ENCODE data around the gene CLIC5. TPM values are rescaled to one million over a fixed set of nuclear protein-coding genes. Genes with fewer than 3 reads are reported as not detected.

Gene CLIC5
- total and polyA plus RNA-seq, 2 of the 8 experiments (the other 6 are each of a cell fraction or from before 2014, with no cell fraction given): 0.12 to 0.15 TPM

DNA sequence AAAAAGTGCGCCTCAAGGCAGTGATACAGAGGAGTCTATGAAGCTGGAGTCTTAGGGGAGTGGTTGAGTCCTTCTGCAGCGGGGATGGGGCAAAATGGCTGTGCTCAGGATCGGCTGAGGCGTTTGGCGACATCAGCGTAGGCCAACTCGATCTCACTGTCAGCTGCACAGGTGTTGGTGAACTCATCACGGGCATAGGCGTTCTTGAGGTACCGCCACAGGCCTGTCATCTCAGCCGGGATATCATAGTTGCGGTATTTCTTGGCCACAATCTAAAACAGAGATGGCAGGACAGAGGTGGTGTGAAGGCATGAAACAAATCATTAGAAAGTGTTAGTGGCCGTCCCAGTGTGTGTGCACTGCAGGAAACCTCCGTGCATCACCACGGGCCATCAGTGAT, 112.7 kb downstream of the CLIC5 start:
- FAIRE-seq (no peak), DNase-seq (ENCODE audit: low read depth in 1 of 2, low spot score in 2 of 2) (no peak)
- Histone ChIP-seq H2BK120ac (replicated peaks; ENCODE audit: low read depth, low read length) (no peak overlapping the region), H3K4me1 (replicated peaks in 1 of 4; ENCODE audit: control insufficient read depth in 3 of 4, insufficient read depth in 4 of 4, low read length in 3 of 4) (peaks cover 2 to 19% (median 11%) of the 10 kb centered on the region in 4 experiments; a peak in 5 of 7 replicates), H2BK15ac (ENCODE audit: low read length) (no peak overlapping the region), H3K27ac (ENCODE audit: low read depth, low read length) (no peak overlapping the region), H3K4ac (replicated peaks; ENCODE audit: insufficient read length, low read depth, low read length) (no peak overlapping the region), H3K9me3 (ENCODE audit: insufficient read depth in 2 of 2, low read depth in 1 of 2, low read length in 1 of 2) (no peaks in the 10 kb centered on the region), H3K4me2 (ENCODE audit: insufficient read depth in 1 of 2, low read depth in 2 of 2, low read length in 2 of 2) (no peak overlapping the region), H3K23ac (ENCODE audit: insufficient read length) (no peak overlapping the region), H3K36me3 (ENCODE audit: control insufficient read depth in 2 of 4, insufficient read depth in 4 of 4, low read length in 3 of 4) (no peaks in the 10 kb centered on the region), H4K5ac (ENCODE audit: insufficient read length, low read depth, low read length) (no peak overlapping the region), H3K56ac (replicated peaks; ENCODE audit: insufficient read length, low read depth, low read length) (no peak overlapping the region), H2AK5ac (ENCODE audit: low read depth, low read length) (no peak overlapping the region), H3K9ac (replicated peaks in 1 of 4; ENCODE audit: extremely low read depth in 1 of 4, low read depth in 3 of 4, low read length in 3 of 4) (no peak overlapping the region), H3K18ac (ENCODE audit: extremely low read depth, low read length) (no peak overlapping the region), H3K4me3 (ENCODE audit: extremely low read depth in 1 of 4, insufficient read depth in 2 of 4, low read depth in 3 of 4, low read length in 4 of 4) (no peak overlapping the region), H4K8ac (ENCODE audit: extremely low read depth, insufficient read depth, low read length) (no peak overlapping the region), H4K91ac (replicated peaks; ENCODE audit: insufficient read length, low read length) (peak overlapping the region; percentile 8), H2BK5ac (ENCODE audit: low read depth, low read length) (no peak overlapping the region; the same call in 1 of the 2 replicates), H3K23me2 (ENCODE audit: low read depth, low read length) (no peaks in the 10 kb centered on the region), H2AFZ (ENCODE audit: low read length) (no peak overlapping the region), H4K20me1 (replicated peaks in 1 of 2; ENCODE audit: control insufficient read depth in 1 of 2, insufficient read depth in 2 of 2, low read length in 2 of 2) (no peaks in the 10 kb centered on the region), H3K14ac (ENCODE audit: insufficient read length) (no peak overlapping the region), H3K79me1 (ENCODE audit: low read depth, low read length) (no peaks in the 10 kb centered on the region), H3K79me2 (ENCODE audit: control insufficient read depth in 1 of 2, insufficient read depth in 2 of 2, low read length in 2 of 2) (no peaks in the 10 kb centered on the region), H2BK20ac (ENCODE audit: low read length) (peak overlapping the region; percentile 84; the same call in 1 of the 2 replicates), H3K27me3 (replicated peaks in 1 of 4; ENCODE audit: control insufficient read depth in 3 of 4, extremely low read depth in 1 of 4, insufficient read depth in 3 of 4, low read length in 3 of 4) (no peaks in the 10 kb centered on the region; a peak in 3 of 7 replicates), H2BK12ac (ENCODE audit: low read depth, low read length) (no peak overlapping the region; the same call in 1 of the 2 replicates)
- CTCF ChIA-PET (ENCODE audit: partially characterized antibody): interaction anchor here (0.6 to 1.8 kb wide), 3 partner anchors 22 to 1086 kb away, joined by 3 to 5 read pairs (median 4); no protein-coding TSS in a partner anchor
- 93% methylated on average over 15 of the region's 15 CpGs; no CpG with 5 or more reads in 1 of the 2 experiments for WGBS, 2 experiments (ENCODE audit: extremely low coverage in 1 of 2, insufficient coverage in 1 of 2, insufficient read length in 1 of 2, insufficient replicate concordance in 2 of 2, low coverage in 1 of 2, low lambda C conversion rate in 2 of 2, missing lambda C conversion rate in 1 of 2)
- POLR2A ChIA-PET (ENCODE audit: partially characterized antibody): no interaction called here
- TF ChIP-seq NANOG (IDR thresholded peaks at IDR 0.05; ENCODE audit: insufficient read depth, low read depth, low read length, poor library complexity, severe bottlenecking) (no peak), GTF2F1 (IDR thresholded peaks at IDR 0.05; ENCODE audit: borderline replicate concordance, low read depth, low read length) (no peak), PHF8 (conservative IDR thresholded peaks at IDR 0.05; ENCODE audit: low read depth, low read length) (no peak), RFX5 (IDR thresholded peaks at IDR 0.05; ENCODE audit: borderline replicate concordance, low read depth, low read length) (no peak), CBX8 (IDR thresholded peaks at IDR 0.05; ENCODE audit: borderline replicate concordance, low read depth, low read length) (no peak), KDM5A (IDR thresholded peaks at IDR 0.05; ENCODE audit: low read length) (no peak), SP4 (IDR thresholded peaks at IDR 0.05; ENCODE audit: low read length) (no peak), SP1 (IDR thresholded peaks at IDR 0.05; ENCODE audit: low read depth, low read length) (no peak), POLR2AphosphoS5 (IDR thresholded peaks at IDR 0.05; ENCODE audit: low read depth, low read length) (no peak), BACH1 (IDR thresholded peaks at IDR 0.05; ENCODE audit: low read length) (no peak), TCF12 (IDR thresholded peaks at IDR 0.05; ENCODE audit: low read depth, low read length) (no peak), CHD1 (IDR thresholded peaks at IDR 0.05; ENCODE audit: low read depth, low read length) (no peak)
- TF ChIP-seq, protein P1, sequence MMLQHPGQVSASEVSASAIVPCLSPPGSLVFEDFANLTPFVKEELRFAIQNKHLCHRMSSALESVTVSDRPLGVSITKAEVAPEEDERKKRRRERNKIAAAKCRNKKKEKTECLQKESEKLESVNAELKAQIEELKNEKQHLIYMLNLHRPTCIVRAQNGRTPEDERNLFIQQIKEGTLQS (IDR thresholded peaks at IDR 0.05; ENCODE audit: insufficient read depth, low read depth, low read length): no peak

All from H1 (cell line).